DMS53 (cell line): ENCODE data around the gene RNF187.
A peak's percentile ranks its signal among the peaks of the same experiment; 100 is the strongest.

ENCODE experiments used
- DNase-seq: peaks from one replicate; lab custom pipeline; 2025; lab: John Stamatoyannopoulos, UW

The RNF187 gene

DNA sequence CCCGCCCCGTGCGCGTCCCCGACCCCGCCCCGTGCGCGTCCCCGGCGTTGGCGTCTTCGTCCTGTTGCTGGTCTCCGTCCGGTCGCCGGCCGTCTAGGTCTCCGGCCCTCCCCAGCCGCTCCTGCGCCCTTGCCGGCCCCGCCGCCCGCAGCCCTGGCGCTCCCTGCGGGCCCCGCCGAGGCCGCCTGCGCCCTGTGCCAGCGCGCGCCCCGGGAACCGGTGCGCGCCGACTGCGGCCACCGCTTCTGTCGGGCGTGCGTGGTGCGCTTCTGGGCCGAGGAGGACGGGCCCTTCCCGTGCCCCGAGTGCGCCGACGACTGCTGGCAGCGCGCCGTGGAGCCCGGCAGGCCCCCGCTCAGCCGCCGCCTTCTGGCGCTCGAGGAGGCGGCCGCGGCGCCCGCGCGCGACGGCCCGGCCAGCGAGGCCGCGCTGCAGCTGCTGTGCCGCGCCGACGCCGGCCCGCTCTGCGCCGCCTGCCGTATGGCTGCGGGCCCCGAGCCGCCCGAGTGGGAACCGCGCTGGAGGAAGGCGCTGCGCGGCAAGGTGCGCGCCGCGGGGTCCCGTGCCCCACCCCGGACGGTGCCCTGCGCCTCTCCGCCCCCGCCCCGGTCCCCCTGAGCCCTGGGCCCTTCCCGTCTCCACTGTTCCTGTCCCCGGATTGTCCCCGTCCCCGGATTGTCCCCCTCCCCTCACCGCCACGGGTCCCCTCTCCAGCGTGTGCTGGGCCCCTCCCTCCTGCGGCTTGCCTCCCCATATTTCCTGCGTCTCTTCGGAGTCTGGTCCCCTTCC lies at the start of gene RNF187:
Gene RNF187 (plus strand): TSS at position 47 of the 789 bp plus-strand sequence.
- DNase-seq = peak; percentile 64

- no peak for DNase-seq
Observed at GRCh38 chr1:228437424-228437962, 49.7 kb upstream of the RNF187 start.

DNA sequence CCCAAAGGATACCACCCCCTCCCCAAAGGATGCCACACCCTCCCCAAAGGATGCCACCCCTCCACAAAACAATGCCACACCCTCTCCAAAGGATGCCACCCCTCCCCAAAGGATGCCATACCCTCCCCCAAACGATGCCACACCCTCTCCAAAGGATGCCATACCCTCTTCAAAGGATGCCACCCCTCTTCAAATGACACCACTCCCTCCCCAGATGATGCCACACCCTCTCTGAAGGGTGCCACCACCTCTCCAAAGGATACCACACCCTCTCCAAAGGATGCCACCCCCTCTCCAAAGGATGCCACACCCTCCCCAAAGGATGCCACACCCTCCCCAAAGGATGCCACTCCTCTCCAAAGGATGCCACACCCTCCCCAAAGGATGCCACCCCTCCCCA lies 48.9 kb upstream of the RNF187 start:
- no peak for DNase-seq

GRCh38 chr1:228440761-228441500 lies 46.3 kb upstream of the RNF187 start:
- DNase-seq = no peak

DNA sequence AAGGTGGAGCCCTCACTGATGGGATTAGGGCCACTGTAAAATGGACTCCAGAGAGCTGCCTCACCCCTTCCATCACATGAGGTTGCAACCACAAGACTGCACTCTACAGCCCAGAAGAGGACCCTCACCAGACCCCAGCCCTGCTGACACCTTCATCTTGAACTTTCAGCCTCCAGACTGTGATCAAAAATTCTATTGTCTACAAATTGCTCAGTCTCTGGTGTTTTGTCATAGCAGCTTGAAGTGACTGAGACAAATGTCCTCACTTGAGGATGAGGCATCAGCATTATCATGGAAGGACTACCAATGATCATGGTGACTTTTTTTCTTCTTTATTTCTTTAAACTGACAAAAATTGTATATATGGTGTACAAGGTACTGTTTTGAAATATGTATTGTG lies 43.8 kb upstream of the RNF187 start:
- no peak for DNase-seq

DNA sequence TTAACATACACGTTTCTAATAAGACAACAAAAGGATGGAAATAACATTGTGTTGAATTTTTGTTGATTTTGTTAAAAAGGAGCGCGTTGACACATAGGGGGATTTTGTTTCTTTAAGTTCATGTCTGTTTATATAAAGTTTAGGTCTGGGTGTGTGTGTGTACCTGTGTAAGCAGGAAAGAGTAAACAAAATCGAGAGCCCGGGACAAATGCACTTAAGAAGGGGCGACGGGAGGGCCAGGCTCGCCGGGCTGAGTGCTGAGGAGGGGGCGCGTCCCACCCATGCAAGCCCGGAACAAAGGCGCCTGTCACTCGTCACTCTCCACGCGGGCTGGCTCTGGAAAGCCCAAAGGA lies 41.7 kb upstream of the RNF187 start:
- DNase-seq = no peak

GRCh38 chr1:228445843-228446650 lies 41.1 kb upstream of the RNF187 start:
- DNase-seq = peak; percentile 86

DNA sequence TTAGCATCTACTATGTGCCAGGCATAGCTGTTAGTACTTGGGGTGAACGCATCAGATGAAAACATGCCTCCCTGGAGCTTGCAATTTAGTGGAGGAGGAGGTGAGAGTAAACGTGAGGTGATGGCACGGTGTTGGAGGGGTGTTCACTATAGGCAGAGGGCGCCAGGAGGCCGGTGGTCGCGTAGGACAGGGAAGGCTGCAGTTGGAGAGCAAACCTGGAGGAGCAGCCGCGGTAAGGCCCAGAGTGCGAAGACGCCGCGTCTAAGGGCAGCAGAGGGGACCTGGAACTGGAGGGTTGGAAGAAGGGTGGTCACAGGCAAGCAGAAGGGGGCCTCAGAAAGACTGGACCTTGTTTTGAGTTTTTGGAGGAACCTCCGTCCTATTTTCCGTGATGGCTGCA lies 40.3 kb upstream of the RNF187 start:
- DNase-seq = no peak

DNA sequence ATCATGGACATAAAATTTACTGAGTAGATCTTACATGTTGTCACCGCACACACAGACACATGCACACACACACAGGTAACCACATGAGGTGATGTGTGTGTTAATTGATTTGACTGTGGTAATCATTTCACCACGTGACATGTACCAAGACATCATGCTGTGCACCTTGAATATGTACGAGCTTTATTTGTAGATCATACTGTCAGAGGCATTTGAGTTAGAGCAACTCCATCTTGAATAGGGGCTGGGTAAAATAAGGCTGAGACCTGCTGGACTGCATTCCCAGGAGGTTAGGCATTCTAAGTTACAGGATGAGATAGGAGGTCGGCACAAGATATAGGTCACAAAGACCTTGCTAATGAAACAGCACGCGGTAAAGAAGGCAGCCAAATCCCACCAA lies 38.8 kb upstream of the RNF187 start:
- DNase-seq = no peak

DNA sequence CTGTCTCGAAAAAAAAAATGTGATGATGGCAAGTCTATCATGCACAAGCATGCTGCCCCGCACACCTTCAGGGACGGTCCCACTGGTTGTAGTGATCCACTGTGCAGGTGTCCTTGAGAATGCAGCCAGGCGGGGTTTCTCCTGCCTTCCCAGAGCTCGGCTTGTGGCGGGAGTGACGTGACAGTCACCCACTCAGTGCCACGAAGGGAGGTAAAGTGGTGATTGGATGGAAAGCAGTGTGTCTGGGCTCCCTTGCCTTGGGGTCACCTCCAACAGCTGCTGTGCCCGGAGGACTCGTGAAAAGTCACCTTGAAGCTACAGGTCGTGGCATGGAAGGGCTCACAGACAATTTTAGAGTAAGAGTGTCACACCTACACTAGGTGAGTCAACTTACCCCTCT lies 37.0 kb upstream of the RNF187 start:
- DNase-seq = no peak

DNA sequence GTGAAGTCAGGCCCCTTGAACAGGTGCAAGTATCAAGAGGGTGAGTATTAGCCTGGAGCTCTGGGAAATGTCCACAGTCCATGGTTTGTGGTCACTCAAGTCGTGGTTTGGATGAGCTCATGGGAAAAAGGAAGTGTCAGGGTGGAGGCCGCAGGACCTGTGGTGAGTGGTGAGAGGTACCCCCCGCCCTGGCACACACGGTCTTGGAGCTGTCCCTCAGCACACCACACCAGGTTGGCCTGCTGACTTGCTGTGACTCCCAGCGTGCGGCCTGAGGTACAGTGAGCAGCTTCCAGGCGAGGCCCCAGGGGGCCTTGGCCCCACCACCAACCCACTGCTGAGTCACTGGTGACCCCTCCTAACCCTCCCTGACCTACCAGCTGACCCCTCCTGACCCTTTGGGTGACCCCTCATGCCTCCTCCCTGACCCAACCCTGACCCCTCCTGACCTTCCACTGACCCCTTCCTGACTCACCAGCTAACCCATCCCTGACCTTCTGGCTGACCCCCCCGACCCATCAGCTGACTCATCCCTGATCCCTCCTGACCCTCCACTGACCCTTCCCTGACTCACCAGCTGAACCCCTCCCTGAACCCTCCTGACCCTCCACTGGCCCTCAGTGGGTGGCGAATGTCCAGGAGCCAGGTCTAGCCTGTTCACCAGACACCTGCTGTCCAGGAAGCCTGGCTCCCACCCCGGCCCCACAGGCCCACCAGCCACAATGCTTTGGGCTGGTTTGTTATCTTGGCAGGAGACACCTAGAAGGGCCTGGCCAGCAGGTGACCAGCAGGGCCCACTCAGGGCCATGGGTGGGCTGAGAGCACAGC lies 34.8 kb upstream of the RNF187 start:
- DNase-seq = no peak

GRCh38 chr1:228453022-228453560 lies 34.1 kb upstream of the RNF187 start:
- no peak for DNase-seq

DNA sequence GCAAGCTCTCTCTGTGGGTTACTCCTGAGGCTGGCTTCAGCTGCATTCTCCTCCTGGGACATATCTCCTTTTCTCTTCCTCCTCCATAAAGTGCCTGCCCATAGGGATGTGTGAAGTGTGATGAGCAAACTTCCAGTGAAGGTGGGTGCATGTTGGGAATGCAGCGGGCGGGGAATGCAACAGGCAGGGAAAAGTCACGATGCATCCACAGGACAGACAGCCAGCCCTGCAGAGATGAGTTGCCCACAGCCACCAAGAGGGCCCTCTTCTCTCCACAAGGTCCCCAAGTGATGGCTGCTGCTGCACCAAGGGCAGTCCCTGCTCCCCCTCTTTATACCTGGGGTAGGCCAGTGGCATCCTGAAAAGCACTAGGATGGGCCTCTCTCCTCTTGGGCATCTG lies 33.6 kb upstream of the RNF187 start:
- no peak for DNase-seq

DNA sequence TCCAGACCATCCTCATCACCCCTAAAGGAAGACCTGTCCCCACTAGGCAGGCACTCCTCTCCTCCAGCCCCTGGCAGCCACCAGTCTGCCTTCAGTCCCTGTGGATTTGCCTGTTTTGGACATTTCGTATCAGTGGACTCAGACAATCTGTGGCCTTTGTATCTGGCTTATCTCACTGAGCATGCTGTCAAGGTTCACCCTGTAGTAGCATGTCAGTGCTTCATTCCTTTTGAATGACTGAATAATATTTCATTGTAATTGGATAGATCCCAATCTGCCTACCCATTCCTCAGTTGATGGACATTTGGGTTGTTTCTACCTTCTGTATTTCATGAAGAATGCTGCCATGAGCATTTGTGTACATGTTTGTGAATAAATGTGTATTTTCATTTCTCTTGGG lies 32.9 kb upstream of the RNF187 start:
- no peak for DNase-seq

DNA sequence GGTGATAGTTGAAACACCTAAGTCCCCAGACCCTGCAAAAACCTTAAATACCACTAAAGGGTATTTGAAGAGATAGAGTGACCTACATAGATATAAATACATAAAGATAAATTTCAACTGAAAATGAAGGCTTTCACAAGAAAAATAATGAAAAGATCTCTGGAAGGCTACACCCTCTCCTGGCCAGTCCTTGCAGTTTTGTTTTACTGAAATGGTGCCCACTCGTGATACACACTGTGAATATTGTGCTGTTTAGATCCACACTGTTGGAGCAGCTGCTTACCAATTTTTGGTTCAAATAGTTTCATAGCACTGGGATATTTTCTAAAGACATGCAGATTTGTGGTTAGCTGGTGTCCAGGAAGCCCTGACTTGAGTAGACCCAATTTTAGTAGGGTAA lies 31.5 kb upstream of the RNF187 start:
- DNase-seq = peak; percentile 19

DNA sequence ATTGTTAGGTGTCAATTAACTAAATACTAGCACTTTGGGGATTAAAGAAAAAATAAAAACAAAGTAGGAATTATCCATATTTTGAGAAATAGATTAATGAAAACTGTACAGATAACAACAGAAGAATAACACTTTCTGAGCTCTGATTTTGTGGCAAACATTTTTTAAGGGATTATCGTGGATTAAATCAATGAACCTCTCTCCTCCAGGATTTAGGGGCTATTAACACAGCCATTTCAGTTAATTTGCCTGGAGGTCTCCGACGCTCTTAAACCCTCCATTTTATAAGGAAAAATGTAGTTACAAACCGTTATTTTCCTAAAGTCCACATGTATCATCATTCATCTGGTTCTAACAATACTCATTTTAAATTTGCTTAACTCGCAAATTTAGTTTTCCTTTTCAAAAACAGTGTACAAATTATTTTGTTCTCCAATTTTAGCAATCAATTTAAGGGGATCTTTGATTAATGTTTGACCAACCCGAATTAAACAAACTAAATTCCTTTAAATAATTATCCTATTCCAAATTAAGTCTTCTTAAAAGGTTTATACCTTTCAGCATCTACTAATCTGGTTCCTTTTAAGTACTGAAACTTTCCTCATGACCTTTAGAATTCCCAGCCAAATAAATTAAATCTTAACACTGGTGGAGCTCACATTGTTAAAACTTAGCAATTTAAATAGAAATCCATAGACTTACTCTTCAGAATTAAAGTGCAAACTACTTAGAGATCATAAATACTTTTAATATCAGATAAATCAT lies 30.7 kb upstream of the RNF187 start:
- DNase-seq = no peak

DNA sequence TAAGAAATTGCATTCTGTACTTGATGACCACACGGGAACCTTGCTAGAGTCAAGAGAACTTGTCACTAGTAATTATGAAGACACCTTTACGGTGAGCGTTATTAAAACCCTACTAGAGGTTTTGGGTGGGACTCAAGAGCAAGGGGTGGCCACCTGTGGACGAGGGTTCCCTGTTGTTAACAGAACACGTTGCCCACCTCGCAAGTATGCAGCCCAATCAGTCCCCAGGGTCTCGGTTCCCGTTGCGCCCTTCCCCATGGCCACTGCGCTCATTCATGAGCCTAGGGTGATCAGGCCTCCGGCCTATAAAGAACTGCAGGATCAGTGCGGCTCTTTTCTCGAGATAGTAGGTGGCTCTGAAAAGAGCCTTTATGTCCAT lies 30.2 kb upstream of the RNF187 start:
- DNase-seq = no peak

DNA sequence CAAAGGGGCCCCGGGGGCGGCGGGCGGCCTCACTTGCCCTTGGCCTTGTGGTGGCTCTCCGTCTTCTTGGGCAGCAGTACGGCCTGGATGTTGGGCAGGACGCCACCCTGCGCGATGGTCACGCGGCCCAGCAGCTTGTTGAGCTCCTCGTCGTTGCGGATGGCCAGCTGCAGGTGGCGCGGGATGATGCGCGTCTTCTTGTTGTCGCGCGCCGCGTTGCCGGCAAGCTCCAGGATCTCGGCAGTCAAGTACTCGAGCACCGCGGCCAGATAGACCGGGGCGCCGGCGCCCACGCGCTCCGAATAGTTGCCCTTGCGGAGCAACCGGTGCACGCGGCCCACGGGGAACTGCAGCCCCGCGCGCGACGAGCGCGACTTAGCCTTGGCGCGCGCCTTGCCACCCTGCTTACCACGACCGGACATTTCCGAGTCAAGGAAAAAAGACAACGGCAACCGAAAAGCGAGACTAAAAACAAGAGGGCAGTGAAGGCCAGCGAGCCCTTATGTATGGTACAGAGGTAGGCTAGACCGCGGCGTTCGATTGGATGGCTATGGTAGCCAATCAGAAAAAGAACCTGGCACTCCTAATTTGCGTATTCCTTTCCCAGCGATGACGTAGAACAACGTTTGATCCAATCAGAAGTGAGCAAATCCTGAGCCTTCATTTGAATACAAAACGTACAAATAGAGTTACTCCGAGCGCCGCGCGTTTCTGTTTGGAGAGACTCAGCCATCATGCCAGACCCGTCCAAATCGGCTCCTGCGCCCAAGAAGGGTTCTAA lies 29.6 kb upstream of the RNF187 start:
- peak; percentile 99 for DNase-seq

DNA sequence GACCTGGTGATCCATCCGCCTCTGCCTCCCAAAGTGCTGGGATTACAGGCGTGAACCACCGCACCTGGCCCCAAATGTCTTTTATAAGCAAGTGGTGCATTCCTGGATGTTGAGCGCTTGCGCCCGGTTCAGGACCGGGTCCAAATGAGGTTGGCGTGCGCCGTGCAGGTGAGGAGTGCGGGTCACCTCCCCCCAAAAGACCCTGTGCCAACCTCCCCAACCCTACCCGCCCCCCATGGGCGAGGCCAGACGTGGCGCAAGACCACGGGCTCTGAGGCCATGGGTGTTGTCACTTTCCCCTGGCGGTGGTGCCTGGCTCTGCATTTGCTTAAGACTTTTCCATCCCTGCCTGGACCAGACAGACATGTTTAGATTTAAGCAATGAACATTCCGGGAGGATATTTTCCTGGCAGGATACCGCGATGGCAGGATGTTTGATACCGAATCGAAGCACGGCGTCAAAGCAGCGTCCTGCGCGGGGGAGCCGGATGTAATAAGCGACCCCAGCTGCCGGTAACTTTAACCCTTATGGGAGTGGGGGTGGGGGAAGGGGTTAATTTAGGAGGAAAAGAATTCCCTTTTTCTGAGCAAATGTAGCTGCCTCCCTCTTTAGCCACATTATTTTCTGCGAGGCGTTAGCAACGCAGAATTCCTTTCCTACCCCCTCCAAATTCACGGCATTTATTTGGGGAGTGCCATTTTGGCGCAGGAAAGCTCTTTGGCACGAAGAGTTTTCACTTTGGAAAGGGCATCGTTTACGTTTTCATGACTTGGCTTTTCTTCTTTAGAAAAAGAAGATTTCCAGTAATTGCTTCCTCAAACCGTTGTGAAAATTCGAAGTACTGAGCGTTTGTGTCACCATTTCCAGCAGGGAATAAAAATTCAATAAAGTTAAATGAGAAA lies 27.8 kb upstream of the RNF187 start:
- DNase-seq = peak; percentile 93
